GM18505 (cell line): ENCODE data around the gene FHOD3.

Experiments used
- ATAC-seq: cut with Tn5 transposase; IDR thresholded peaks from one replicate; pipeline ENCODE4 v1.9.1; 2021; ENCODE audit not compliant: unreplicated experiment
- POLR2A ChIP-seq: IDR thresholded peaks from 4 replicates; pipeline ENCODE4 v1.6.1; 2011; ENCODE audit warnings: borderline replicate concordance; ENCODE audit not compliant: insufficient read depth, insufficient read length; ENCODE audit errors: extremely low read depth

Gene FHOD3

DNA sequence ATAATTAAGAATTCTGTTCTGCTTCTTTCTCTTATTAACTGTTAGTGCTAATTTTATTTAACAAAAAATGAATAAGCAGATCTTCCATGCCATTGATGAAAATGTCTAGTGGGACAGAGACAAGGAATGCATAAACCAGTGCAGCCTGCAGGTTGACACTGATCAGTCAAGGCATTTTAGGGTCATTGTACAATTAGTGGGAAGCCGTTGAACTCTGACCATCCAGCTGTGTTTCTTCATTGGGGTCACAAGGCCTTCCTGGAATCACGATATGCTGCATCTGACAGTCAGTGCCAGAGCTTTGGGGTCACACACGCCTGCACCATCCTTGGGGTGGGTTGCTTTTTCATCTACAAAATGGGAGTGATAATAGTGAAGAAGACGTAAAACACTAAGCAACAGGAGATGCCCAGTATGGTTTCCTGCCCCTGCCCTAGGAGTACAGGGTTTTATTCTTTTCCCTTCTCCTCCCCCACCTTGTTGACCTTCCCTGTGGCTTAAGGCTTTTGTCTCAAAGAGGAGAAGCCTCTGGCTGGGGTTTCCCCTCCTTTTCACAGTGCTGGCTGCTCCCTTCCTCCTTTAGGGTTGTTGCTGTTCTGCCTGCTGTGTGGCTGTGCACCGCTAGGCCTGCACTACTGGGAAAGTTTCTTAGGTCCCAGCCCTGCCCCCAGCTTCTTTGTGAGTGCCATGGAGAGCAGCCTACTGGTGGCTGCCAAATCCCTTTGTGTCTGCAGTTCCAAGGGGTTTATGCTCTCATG, 285.7 kb downstream of the FHOD3 start:
- no peak for ATAC-seq
- no peak for TF ChIP-seq POLR2A

DNA sequence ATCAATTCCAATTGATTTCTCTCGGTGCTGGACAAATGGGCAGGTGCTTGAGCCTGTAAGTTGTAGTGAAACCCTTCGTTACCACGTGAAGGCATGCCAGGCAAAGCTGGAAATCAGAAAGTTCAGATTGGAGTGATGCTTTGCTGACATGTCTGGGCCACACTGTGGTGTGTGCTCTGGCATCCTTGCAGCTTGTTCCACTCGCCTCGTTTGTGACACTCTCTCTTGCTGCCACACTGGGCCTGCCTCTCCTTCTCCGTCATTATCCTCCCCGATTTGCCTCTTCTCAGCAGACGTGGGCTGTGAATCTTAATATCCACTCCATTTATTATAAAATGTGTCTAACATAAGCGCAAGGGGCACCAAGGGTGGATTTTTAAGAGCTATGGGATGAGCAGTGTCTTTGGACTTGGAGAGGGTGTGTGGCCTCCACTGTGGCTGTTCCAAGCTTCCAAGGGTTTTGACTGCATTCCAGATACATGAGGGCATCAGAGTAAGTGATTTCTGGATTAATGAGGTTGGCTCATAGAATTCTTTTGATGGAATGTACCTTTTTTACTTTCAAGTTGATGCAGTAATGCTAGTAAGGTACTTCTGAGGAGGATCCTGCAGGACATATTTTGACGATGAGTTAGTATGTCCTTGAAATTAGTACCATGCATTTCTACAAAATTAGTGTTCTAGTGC, 292.5 kb downstream of the FHOD3 start:
- no peak for TF ChIP-seq POLR2A
- no peak for ATAC-seq

GRCh38 chr18:36590621-36591580, 293.4 kb downstream of the FHOD3 start:
- no peak for TF ChIP-seq POLR2A
- no peak for ATAC-seq

DNA sequence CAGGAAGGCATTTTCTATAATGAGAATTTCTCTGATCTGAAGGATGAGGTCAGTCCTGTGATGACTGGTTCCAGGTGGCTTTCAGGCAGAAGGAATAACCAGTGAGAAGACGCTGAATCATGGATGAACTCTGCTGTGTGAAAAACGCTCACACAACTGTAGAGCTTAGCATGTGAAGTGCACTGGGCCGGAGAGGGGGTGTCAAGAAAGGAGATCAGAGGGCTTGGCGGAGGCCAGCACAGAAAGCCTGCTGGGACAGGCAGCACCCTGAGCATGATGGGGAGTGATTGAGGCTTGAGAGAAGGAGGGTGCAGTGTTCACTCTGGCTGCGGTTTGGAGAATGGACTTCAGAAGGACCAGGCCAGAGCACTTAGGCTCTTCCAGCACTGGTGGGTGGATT, 294.8 kb downstream of the FHOD3 start:
- no peak for ATAC-seq
- no peak for TF ChIP-seq POLR2A

DNA sequence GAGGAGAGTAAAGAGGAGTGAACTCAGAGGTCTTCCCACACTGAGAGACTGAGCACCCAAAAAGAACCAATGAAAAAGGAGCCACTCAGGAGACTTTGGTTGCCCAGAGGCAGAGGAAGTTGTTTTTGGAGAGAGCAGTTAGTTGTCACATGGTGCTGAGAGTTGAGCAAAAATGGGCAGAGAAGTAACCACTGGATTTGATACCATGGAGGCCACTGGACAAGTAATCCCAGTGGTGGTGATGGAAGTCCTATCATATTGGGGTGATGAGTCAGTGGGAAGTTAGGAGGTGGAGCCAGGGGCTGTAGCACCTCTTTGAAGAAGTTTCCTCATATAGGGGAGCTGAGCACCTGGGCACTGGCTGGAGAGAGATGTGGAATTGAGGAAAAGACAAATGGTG, 295.5 kb downstream of the FHOD3 start:
- ATAC-seq = no peak

GRCh38 chr18:36593641-36594040, 296.1 kb downstream of the FHOD3 start:
- TF ChIP-seq POLR2A = no peak
- no peak for ATAC-seq

More for the DNA sequence above, 295.5 kb downstream of the FHOD3 start:
- TF ChIP-seq POLR2A = no peak

DNA sequence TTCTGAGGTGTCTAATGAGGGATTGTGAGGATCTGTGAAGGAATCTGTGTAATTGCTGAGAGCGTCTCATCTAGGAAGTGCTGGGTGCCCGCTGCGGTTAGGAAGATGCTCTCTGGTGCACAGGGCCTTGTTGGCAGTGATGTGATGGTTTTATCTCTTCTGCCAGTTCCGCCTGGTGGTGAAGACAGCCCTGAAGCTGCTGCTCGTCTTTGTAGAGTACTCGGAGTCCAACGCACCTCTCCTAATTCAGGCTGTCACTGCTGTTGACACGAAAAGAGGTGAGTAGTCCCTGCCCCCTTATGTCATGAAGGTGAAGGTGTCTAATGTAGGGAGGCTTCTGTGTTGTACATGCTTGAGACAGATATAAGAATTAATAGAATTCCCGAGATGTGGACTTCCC, 297.1 kb downstream of the FHOD3 start:
- no peak for ATAC-seq
- no peak for TF ChIP-seq POLR2A

GRCh38 chr18:36595046-36595817, 297.7 kb downstream of the FHOD3 start:
- no peak for TF ChIP-seq POLR2A
- ATAC-seq = no peak

- ATAC-seq = no peak
- TF ChIP-seq POLR2A = no peak
Observed at GRCh38 chr18:36595818-36596215, 298.3 kb downstream of the FHOD3 start.

DNA sequence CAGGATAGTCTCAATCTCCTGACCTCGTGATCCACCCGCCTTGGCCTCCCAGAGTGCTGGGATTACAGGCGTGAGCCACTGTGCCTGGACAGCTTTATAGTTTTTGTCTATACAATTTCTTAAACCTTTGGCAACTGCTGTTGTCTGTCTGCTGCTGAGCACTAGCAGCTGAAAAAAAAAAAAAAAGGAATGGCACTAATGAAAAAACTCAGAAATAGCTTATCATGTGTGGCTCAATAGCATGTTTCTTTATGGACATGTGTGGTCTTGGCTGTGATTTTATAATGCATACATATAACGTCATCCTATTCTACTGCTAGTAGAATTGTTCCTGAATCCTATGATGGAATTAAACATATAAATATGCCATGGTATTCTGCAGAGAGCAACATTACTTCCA, 300.1 kb downstream of the FHOD3 start:
- TF ChIP-seq POLR2A = no peak
- no peak for ATAC-seq

DNA sequence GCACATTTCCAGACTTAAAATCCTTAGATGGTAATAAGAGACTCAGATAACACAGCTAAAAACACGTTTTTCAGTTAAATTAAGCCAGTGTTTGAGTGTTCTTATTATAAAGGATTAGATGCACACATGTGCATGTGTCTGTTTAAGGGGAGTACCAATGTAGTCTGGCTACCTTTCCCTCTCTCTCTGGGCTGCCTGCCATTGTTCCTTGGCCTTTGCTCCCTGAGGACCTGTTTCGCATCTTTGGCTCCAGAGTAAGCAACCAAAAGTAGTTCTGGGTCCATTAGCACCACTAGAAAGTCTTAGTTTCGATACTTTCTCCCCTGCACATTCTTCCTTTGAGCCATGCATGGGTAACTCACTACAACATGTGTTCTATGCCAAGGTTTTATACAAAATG, 303.0 kb downstream of the FHOD3 start:
- no peak for ATAC-seq
- TF ChIP-seq POLR2A = no peak

DNA sequence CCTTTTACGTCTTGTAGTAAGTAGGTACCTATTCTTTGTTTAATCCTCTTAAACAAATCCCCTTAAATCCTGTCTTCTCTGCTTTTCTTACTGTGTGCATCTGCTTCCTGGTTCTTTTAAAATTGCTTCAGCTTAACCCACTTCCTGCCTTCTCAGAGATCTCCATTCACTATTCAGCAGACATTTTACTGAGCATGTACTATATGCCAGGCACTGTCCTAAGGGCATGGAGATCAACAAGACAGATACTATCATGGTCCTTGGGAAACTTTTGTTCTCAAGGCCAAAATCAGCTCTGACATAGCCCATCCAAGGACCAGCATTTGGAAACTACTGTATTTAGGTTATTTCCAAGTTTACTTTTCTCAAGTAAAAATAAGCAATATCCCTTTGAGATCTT, 303.8 kb downstream of the FHOD3 start:
- no peak for TF ChIP-seq POLR2A
- ATAC-seq = no peak

DNA sequence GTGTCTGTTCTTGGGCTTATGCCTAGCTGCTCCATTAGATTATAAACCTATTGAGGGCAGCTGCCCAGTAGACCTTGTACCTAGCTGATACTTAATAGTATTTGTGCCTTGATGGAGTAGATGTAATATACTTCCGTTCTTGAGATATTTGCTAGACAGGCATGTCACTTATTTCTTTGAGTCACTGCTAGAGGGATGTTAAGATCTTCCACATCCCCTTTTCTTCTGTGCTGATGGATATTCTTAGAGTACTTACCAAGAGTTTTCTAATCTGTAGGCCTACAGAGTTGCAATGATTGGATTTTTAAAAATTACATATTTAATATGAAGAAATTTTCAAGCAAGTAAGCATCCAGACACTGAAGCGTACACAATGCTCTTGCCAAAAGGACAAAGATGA, 304.6 kb downstream of the FHOD3 start:
- TF ChIP-seq POLR2A = no peak
- ATAC-seq = no peak

- no peak for TF ChIP-seq POLR2A
Observed at GRCh38 chr18:36602620-36603019, 305.1 kb downstream of the FHOD3 start.

DNA sequence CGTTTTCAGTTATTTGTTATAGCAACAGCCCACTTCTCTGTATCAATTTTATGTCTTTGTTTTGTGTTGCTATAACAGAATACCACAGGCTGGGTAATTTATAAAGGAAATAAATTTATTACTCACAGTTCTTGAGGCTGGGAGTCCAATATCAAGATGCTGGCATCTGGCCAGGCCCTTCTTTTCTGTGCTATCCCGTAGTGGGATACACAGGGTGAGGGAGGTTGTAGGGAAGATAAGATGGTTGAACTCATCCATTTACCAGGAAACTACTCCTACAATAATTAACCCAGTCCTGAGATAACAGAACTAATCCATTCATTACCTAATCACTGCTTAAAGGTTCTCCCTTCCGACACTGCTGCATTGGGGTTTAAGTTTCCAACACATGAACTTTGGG, 310.6 kb downstream of the FHOD3 start:
- no peak for TF ChIP-seq POLR2A
- no peak for ATAC-seq

More at GRCh38 chr18:36602620-36603019, 305.1 kb downstream of the FHOD3 start:
- ATAC-seq = no peak
